Esophagus muscularis mucosa (tissue), 4 donors: ENCODE results near the gene PDSS2. TPM values are rescaled to one million over a fixed set of nuclear protein-coding genes. Genes with fewer than 3 reads are reported as not detected.

Experiments used
- DNase-seq: peaks from one replicate; pipeline ENCODE4 v3.0.0-alpha.2; 2017; ENCODE audit errors: extremely low spot score
- H3K27ac ChIP-seq, 4 donors: fragments of 200-600 bp; sonication (generic); replicated peaks in 1 of 4; 1 replicate in 3 of 4; 2 replicates in 1 of 4; pipeline ENCODE4 v1.5.1; 2016 to 2019; ENCODE audit warnings: mild to moderate bottlenecking in 1 of 4
- H3K27me3 ChIP-seq, 4 donors: fragments of 200-600 bp; sonication (generic); one replicate each; pipeline versions ENCODE4 v1.5.1 to v1.6.0; 2016 to 2019
- H3K36me3 ChIP-seq, 4 donors: fragments of 200-600 bp; sonication (generic); one replicate each; pipeline ENCODE4 v1.5.1; 2016 to 2019
- H3K4me1 ChIP-seq, 4 donors: fragments of 200-600 bp; sonication (generic); one replicate each; pipeline ENCODE4 v1.5.1; 2016 to 2019
- H3K4me3 ChIP-seq, 4 donors: fragments of 200-600 bp; sonication (generic); 1 replicate in 2 of 4; 2 replicates in 2 of 4; pipeline ENCODE4 v1.5.1; 2016 to 2019; ENCODE audit warnings: mild to moderate bottlenecking in 4 of 4, moderate library complexity in 1 of 4
- H3K9me3 ChIP-seq, 4 donors: fragments of 200-600 bp; sonication (generic); 1 replicate in 3 of 4; 2 replicates in 1 of 4; pipeline ENCODE4 v1.5.1; 2016 to 2019
- EP300 ChIP-seq: sonication (generic); formaldehyde crosslinking; IDR thresholded peaks from one replicate; pipeline ENCODE4 v1.6.1; 2017; ENCODE audit warnings: antibody characterized with exemption
- POLR2A ChIP-seq: fragments of 450-650 bp; IDR thresholded peaks from one replicate; pipeline ENCODE4 v1.6.1; 2017; ENCODE audit warnings: antibody characterized with exemption, moderate library complexity, mild to moderate bottlenecking, low read depth
- POLR2AphosphoS5 ChIP-seq, 2 donors: sonication (generic); formaldehyde crosslinking; IDR thresholded peaks; one replicate each; pipeline ENCODE4 v1.6.1; 2017; ENCODE audit warnings: antibody characterized with exemption in 2 of 2
- WGBS: methylation state at CpG from one replicate; pipeline ENCODE4 v1.1.5; 2018; 5-methylcytosine and 5-hydroxymethylcytosine counted together
- intact Hi-C: fragments of 100-400 bp; cut with DNase I; formaldehyde crosslinking; loops from one replicate; pipeline ENCODE4 v1.15.1; 2023
- total RNA-seq, 4 donors: library from RNA; depleted of rRNA; stranded (reverse); fragments of >200 nt; gene quantifications; one replicate each; pipeline versions ENCODE4 v1.1.0 to v1.2.1, GENCODE V29; 2016
- TF ChIP-seq, protein P1 (sequence below), 3 experiments: fragments of 200-600 bp in 2 of 3; fragments of 450-650 bp in 1 of 3; sonication (generic) in 2 of 3; IDR thresholded peaks; one replicate each; pipeline ENCODE4 v1.5.1; 2017 to 2019; ENCODE audit warnings: antibody characterized with exemption in 3 of 3, mild to moderate bottlenecking in 2 of 3, moderate library complexity in 1 of 3

PDSS2 gene
- total RNA-seq, 4 donors from 2014 or later, result 6.6 to 10.8 (median 8.7) TPM

DNA sequence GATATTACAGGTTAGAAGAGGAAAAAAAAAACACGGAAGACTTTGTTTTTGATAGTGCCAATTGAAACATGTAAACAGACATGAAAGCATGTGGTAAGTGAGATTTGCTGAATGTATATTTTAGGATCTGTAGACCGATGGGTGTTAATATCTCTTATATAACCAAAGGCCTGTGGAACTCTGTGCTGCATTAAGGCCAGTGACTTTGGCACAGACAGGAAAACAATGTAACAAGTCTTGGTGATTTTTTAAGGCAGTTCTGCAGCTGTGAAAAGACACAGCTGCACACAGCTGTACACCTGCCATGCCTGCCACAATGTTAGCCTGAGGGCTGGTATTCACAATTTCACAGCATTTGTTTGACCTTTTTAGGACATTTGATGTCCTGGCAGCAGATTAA is 36.6 kb upstream of the PDSS2 start:
- H3K27ac ChIP-seq, result peak overlapping the region; percentile 87 to 92 (median 90)
- 27% methylated on average over 2 of the region's 2 CpGs for WGBS
- H3K9me3 ChIP-seq, result no peaks in the 10 kb centered on the region
- TF ChIP-seq, protein P1, sequence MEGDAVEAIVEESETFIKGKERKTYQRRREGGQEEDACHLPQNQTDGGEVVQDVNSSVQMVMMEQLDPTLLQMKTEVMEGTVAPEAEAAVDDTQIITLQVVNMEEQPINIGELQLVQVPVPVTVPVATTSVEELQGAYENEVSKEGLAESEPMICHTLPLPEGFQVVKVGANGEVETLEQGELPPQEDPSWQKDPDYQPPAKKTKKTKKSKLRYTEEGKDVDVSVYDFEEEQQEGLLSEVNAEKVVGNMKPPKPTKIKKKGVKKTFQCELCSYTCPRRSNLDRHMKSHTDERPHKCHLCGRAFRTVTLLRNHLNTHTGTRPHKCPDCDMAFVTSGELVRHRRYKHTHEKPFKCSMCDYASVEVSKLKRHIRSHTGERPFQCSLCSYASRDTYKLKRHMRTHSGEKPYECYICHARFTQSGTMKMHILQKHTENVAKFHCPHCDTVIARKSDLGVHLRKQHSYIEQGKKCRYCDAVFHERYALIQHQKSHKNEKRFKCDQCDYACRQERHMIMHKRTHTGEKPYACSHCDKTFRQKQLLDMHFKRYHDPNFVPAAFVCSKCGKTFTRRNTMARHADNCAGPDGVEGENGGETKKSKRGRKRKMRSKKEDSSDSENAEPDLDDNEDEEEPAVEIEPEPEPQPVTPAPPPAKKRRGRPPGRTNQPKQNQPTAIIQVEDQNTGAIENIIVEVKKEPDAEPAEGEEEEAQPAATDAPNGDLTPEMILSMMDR (IDR thresholded peaks at IDR 0.05), result no peak
- TF ChIP-seq POLR2A (no peak), EP300 (no peak), POLR2AphosphoS5 (IDR thresholded peaks at IDR 0.05) (no peak)
- peaks cover 45 to 91% (median 85%) of the 10 kb centered on the region in 4 donors for H3K4me1 ChIP-seq
- DNase-seq, result no peak
- intact Hi-C loops, result no loop called here
- H3K4me3 ChIP-seq, result peak overlapping the region in 1 of 4 donors; percentile 27
- H3K27me3 ChIP-seq, result no peaks in the 10 kb centered on the region
- no peaks in the 10 kb centered on the region for H3K36me3 ChIP-seq

DNA sequence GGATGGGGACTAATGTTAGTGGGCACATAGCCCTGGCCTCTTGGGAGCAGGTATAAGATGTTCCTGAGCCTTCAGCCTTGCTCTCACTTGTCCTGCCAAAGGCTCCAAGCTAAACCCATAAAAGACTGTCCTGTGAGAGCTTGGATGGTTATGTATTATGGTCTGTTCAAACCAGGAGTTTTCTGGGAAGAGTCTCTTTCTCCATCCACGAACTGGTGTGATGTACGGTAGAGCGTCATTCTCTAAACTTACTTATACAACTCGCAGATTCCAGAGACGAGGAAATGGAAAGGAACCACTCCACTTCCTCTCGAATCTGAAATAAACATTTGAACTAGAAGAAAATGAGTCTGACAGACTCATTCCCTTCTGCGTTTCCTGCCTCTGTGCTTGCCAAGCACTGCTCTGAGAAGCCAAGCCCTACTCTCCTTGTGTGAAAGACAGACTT is 35.9 kb upstream of the PDSS2 start:
- peaks cover 45 to 92% (median 90%) of the 10 kb centered on the region in 4 donors for H3K4me1 ChIP-seq
- H3K9me3 ChIP-seq, result no peaks in the 10 kb centered on the region
- peak overlapping the region; percentile 23 to 29 (median 27) for H3K4me3 ChIP-seq
- DNase-seq, result no peak
- TF ChIP-seq EP300 (no peak), POLR2AphosphoS5 (IDR thresholded peaks at IDR 0.05) (peak; percentile 52 to 54)
- peak overlapping the region; percentile 87 to 92 (median 90) for H3K27ac ChIP-seq
- intact Hi-C loops, result no loop called here
- WGBS, result 4% methylated on average over 7 of the region's 7 CpGs
- no peaks in the 10 kb centered on the region for H3K36me3 ChIP-seq
- H3K27me3 ChIP-seq, result no peaks in the 10 kb centered on the region

DNA sequence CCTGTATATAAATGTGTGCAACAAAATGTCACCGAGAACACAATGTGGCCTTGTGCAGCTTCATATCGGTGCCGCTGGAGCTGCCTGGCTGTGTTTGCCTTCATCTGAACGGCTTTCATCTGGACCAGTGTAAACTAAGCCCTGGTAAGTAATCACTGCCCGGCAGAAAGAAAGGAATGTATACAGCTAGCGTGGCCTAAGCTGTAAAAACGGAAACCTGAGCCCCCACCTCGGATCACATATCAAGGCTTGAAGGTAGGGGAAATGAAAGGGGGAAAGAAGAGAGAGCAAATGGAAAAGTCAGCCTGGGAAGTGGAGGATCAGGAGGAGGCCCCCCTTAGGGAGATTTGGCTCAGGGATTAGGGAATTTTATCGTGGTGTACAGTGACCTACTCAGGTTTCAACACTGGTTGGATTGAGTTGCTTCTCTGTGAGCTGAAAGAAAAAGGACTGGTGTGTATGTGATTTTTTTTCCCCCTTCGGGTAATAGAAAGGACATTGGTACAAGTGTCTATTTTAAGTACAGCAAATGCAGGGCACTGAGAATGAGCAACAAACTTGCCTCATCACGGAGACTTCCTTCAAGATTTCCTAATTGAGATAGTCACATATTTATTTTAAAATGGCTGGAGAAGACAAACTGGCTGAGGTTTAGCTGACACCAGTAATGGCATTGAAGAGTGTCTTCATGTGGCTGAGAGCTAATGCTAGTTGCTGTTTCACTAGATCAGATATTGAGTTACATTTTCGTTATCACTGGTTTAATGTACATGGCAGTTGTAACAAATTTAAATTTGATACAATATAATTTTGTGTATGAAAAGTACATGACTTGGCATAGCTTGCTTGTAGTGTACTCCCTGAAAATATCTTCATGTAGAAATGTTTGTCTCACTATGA is 34.0 kb upstream of the PDSS2 start:
- 24% methylated on average over 12 of the region's 12 CpGs for WGBS
- TF ChIP-seq EP300, result no peak
- TF ChIP-seq, protein P1 (IDR thresholded peaks at IDR 0.05), result no peak
- no peak for TF ChIP-seq POLR2A
- peak in 1 of 2 donors; percentile 33 for TF ChIP-seq POLR2AphosphoS5 (IDR thresholded peaks at IDR 0.05)
- Histone ChIP-seq H3K36me3 (no peaks in the 10 kb centered on the region), H3K27me3 (no peaks in the 10 kb centered on the region), H3K4me1 (peaks cover 46 to 85% (median 83%) of the 10 kb centered on the region in 4 donors), H3K4me3 (peak overlapping the region; percentile 76 to 87 (median 80)), H3K27ac (peak overlapping the region; percentile 87 to 92 (median 90)), H3K9me3 (no peaks in the 10 kb centered on the region)
- no peak for DNase-seq
- intact Hi-C loops, result loop anchor here (5.0 kb wide), 1 partner anchor 39 kb away; no protein-coding TSS in a partner anchor

DNA sequence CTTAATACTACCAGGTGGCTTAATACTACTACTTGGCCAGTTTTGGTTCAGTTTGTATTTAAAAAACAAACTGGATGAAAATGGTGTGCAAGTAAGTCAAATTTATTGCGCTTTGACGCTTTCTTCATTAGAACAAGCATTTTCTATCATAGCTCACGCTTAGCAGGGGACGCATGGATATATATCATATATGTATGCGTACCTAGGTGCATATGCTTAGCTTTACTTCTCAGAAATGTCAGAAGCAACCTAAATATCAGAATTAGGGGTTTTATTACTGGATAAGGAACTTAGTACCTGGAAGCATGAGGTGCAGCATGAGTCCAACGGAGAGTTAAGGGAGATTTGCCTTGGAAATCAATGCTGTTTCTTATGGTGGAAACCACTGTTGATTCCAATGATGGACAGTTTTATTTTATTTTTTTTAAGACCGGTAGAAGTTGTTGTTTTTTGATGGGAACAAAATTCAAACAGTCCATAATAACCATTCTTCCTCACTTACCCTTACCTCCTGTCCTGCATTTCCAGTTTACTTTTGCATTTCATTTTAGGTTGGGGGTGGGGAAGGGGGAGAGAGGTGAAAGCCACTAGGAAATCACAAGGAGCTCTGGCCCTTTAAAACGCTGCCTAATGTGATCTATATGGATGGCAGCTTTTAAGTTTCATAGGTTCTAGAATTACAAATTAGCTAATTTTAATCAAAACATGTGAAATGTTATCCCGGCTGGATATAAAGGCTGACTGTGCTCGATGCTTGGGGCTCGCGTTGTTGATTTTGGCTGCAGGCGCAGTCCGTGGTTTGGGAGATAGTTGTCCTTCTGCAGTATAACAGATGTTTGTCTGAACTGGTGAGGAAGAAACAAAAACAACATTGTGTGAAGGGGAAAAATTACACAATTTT is 32.6 kb upstream of the PDSS2 start:
- H3K27me3 ChIP-seq, result peaks cover 0 to 4% (median 0%) of the 10 kb centered on the region in 4 donors
- TF ChIP-seq EP300, result no peak
- peak in 1 of 2 donors; percentile 18 for TF ChIP-seq POLR2AphosphoS5 (IDR thresholded peaks at IDR 0.05)
- 15% methylated on average over 14 of the region's 14 CpGs for WGBS
- peak overlapping the region; percentile 76 to 87 (median 80) for H3K4me3 ChIP-seq
- H3K4me1 ChIP-seq, result peaks cover 48 to 80% (median 78%) of the 10 kb centered on the region in 4 donors
- intact Hi-C loops, result loop anchor here (5.0 kb wide), 1 partner anchor 40 kb away; no protein-coding TSS in a partner anchor
- peak overlapping the region; percentile 87 to 92 (median 90) for H3K27ac ChIP-seq
- H3K9me3 ChIP-seq, result no peaks in the 10 kb centered on the region
- no peak for DNase-seq
- H3K36me3 ChIP-seq, result no peaks in the 10 kb centered on the region

DNA sequence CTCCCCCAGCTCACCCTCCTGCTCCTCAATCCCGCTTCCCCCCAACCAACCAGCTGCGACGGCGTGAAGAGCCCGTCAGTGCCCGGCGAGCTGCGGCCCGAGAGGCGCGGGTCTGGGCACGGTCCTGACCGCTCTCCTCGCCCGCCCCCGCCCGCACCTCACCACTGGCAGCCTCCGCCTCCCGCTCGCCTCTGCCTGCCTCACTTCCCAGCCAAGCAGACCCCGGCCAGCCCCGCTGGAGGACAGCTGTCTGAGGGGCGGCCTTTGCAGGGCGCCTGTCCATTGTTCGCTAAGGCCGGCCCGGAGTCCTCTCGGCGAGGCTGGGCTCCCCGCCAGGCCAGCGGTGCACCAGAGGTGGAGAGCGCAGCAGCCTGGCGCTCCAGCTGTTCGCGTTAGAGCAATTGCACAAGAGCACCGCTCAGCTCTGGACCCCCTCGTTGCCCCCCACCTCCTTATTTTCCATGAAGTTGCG is 31.8 kb upstream of the PDSS2 start:
- no peaks in the 10 kb centered on the region for H3K36me3 ChIP-seq
- H3K27ac ChIP-seq, result peak overlapping the region; percentile 87 to 92 (median 90)
- no peak for DNase-seq
- 1% methylated on average over 19 of the region's 38 CpGs for WGBS
- H3K27me3 ChIP-seq, result peaks cover 0 to 4% (median 0%) of the 10 kb centered on the region in 4 donors
- intact Hi-C loops, result loop anchor here (5.0 kb wide), 1 partner anchor 41 kb away; no protein-coding TSS in a partner anchor
- no peak for TF ChIP-seq EP300
- peak; percentile 25 to 33 for TF ChIP-seq POLR2AphosphoS5 (IDR thresholded peaks at IDR 0.05)
- H3K4me1 ChIP-seq, result peaks cover 44 to 72% (median 70%) of the 10 kb centered on the region in 4 donors
- H3K4me3 ChIP-seq, result peak overlapping the region; percentile 76 to 87 (median 80)
- no peaks in the 10 kb centered on the region for H3K9me3 ChIP-seq
